Ishikawa (cell line): ENCODE results near the gene RGL1.

Experiments
- CEBPB ChIP-seq: IDR thresholded peaks from 2 replicates; pipeline ENCODE4 v1.6.1; 2012
- CREB1 ChIP-seq: IDR thresholded peaks from 2 replicates; pipeline ENCODE4 v1.6.1; 2012; ENCODE audit warnings: low read depth
- EGR1 ChIP-seq: IDR thresholded peaks from 2 replicates; pipeline ENCODE4 v1.6.1; 2012
- EP300 ChIP-seq: IDR thresholded peaks from 2 replicates; pipeline ENCODE4 v1.6.1; 2012; ENCODE audit warnings: borderline replicate concordance
- FOXM1 ChIP-seq: IDR thresholded peaks from 2 replicates; pipeline ENCODE4 v1.6.1; 2012; ENCODE audit warnings: low read depth, borderline replicate concordance
- MAX ChIP-seq: IDR thresholded peaks from 2 replicates; pipeline ENCODE4 v1.6.1; 2012
- NFIC ChIP-seq: IDR thresholded peaks from 2 replicates; pipeline ENCODE4 v1.6.1; 2012
- RAD21 ChIP-seq: IDR thresholded peaks from 2 replicates; pipeline ENCODE4 v1.6.1; 2012; ENCODE audit warnings: low read depth
- TAF1 ChIP-seq: IDR thresholded peaks from 2 replicates; pipeline ENCODE4 v1.6.1; 2012; ENCODE audit warnings: low read depth, mild to moderate bottlenecking
- TCF12 ChIP-seq: IDR thresholded peaks from 2 replicates; pipeline ENCODE4 v1.6.1; 2012; ENCODE audit warnings: low read depth
- TEAD4 ChIP-seq: IDR thresholded peaks from 2 replicates; pipeline ENCODE4 v1.6.1; 2012
- YY1 ChIP-seq: IDR thresholded peaks from 2 replicates; pipeline ENCODE4 v1.6.1; 2012; ENCODE audit warnings: low read depth
- ZBTB7A ChIP-seq: IDR thresholded peaks from 2 replicates; pipeline ENCODE4 v1.6.1; 2012; ENCODE audit warnings: low read depth
- TF ChIP-seq, protein P1 (sequence below): IDR thresholded peaks from 2 replicates; pipeline ENCODE4 v1.6.1; 2012; ENCODE audit warnings: low read depth, mild to moderate bottlenecking
- TF ChIP-seq, protein P2 (sequence below): IDR thresholded peaks from 2 replicates; pipeline ENCODE4 v1.6.1; 2012

Gene RGL1

DNA sequence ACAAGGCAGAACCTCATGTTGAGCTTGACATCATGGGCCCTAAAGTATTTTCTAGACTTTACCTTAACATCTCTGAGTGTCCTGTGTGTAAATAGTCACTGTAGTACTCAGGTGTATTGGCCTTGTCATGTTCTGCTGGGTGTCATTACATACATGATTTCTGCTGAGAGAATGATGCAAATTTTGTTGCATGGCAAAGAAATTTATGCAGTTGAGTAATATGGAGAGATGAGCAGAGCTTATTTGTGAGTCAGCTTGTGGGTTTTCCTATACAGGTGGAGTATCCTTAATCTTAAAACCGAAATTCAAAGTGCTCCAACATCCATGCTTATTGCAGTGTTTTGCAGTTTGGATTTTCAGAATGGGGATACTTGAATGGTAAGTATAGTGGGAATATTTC, 36.6 kb downstream of the RGL1 start:
- TF ChIP-seq EP300 = no peak
- TF ChIP-seq, protein P1, sequence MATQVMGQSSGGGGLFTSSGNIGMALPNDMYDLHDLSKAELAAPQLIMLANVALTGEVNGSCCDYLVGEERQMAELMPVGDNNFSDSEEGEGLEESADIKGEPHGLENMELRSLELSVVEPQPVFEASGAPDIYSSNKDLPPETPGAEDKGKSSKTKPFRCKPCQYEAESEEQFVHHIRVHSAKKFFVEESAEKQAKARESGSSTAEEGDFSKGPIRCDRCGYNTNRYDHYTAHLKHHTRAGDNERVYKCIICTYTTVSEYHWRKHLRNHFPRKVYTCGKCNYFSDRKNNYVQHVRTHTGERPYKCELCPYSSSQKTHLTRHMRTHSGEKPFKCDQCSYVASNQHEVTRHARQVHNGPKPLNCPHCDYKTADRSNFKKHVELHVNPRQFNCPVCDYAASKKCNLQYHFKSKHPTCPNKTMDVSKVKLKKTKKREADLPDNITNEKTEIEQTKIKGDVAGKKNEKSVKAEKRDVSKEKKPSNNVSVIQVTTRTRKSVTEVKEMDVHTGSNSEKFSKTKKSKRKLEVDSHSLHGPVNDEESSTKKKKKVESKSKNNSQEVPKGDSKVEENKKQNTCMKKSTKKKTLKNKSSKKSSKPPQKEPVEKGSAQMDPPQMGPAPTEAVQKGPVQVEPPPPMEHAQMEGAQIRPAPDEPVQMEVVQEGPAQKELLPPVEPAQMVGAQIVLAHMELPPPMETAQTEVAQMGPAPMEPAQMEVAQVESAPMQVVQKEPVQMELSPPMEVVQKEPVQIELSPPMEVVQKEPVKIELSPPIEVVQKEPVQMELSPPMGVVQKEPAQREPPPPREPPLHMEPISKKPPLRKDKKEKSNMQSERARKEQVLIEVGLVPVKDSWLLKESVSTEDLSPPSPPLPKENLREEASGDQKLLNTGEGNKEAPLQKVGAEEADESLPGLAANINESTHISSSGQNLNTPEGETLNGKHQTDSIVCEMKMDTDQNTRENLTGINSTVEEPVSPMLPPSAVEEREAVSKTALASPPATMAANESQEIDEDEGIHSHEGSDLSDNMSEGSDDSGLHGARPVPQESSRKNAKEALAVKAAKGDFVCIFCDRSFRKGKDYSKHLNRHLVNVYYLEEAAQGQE = no peak
- TF ChIP-seq, protein P2, sequence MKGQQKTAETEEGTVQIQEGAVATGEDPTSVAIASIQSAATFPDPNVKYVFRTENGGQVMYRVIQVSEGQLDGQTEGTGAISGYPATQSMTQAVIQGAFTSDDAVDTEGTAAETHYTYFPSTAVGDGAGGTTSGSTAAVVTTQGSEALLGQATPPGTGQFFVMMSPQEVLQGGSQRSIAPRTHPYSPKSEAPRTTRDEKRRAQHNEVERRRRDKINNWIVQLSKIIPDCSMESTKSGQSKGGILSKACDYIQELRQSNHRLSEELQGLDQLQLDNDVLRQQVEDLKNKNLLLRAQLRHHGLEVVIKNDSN = no peak
- no peak for TF ChIP-seq FOXM1
- TF ChIP-seq YY1 = no peak
- no peak for TF ChIP-seq RAD21
- TF ChIP-seq EGR1 = no peak
- TF ChIP-seq MAX = no peak
- no peak for TF ChIP-seq CREB1
- TF ChIP-seq ZBTB7A = no peak
- TF ChIP-seq CEBPB = no peak
- no peak for TF ChIP-seq NFIC
- TF ChIP-seq TAF1 = no peak
- no peak for TF ChIP-seq TEAD4
- TF ChIP-seq TCF12 = no peak

DNA sequence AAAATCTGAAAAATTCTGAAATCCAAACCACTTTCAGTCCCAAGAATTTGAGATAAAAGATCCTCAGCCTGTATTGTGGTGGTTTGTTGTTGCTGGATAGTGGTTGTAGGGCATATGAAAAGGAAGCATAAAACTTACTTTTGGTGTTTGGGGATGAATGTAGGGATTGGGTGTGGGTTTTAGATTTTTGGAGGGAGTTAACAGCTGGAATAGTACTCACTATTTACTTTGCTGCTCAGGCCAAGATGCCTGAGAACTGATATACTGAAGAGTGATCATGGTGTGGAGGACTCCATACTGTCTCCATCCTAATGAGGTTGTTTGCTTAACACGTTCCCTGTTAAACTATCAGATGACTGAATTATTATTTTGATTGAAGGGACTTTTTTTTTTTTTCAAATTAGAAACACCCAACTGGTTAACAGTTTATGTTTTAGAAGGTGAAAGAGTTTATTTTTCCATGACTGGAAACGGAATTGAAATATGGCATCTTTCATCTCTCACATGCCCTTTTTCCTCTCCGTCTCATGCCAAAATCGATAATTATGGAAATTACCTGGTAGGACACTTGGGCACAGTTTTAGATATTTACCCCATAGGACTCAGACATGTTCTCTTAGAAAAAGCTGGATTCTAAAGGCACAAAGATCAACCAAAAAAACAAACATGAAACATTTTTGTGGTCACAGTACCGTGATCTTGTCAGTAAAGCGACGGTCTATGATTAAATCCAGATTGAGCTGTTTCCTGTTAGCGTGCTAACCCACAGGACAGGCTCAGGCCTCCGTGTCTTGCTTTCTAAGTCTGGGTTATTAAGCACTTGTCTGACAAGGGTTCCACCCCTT, 37.3 kb downstream of the RGL1 start:
- TF ChIP-seq TCF12 = no peak
- TF ChIP-seq YY1 = no peak
- no peak for TF ChIP-seq FOXM1
- no peak for TF ChIP-seq EP300
- TF ChIP-seq, protein P2 = no peak
- TF ChIP-seq TEAD4 = no peak
- TF ChIP-seq RAD21 = no peak
- TF ChIP-seq, protein P1 = no peak
- no peak for TF ChIP-seq MAX
- no peak for TF ChIP-seq CREB1
- TF ChIP-seq TAF1 = no peak

DNA sequence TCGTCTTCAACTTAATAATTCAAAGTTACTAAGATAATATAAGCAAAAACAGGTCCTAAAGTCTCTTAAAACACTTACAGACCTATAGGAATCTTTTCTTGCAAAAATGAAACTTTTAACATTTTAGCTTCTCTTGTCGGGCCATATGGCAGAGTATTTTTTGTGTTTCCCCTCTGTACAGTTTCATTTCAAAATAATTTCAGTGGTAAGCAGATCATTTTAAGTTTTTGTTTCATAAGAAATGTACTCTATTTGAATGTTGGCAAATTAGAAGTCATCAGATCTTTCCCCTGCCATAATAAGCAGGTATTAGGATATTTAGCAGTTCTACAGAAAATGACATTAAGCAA, 37.9 kb downstream of the RGL1 start:
- TF ChIP-seq RAD21 (no peak), TEAD4 (no peak), MAX (no peak), ZBTB7A (no peak), CREB1 (no peak), EGR1 (no peak), TAF1 (no peak), YY1 (no peak), FOXM1 (no peak), CEBPB (no peak), TCF12 (no peak), NFIC (no peak), EP300 (no peak)
- TF ChIP-seq, protein P2 = no peak
- TF ChIP-seq, protein P1 = no peak
